NK-92 treated with Interleukin-12 subunit alpha and Interleukin-12 subunit beta, amount 100 ng/mL, for 24 hours (cell line): Measurements from ENCODE around the gene SIAH2.
"Not testable (repeated sequence)": the region's sequence is repeated elsewhere in the genome, so short reads cannot be mapped to it uniquely, and the experiment has no call there.

ENCODE experiments used
- DNase-seq: peaks from one replicate; lab custom pipeline; 2025; lab: John Stamatoyannopoulos, UW

Gene SIAH2

DNA sequence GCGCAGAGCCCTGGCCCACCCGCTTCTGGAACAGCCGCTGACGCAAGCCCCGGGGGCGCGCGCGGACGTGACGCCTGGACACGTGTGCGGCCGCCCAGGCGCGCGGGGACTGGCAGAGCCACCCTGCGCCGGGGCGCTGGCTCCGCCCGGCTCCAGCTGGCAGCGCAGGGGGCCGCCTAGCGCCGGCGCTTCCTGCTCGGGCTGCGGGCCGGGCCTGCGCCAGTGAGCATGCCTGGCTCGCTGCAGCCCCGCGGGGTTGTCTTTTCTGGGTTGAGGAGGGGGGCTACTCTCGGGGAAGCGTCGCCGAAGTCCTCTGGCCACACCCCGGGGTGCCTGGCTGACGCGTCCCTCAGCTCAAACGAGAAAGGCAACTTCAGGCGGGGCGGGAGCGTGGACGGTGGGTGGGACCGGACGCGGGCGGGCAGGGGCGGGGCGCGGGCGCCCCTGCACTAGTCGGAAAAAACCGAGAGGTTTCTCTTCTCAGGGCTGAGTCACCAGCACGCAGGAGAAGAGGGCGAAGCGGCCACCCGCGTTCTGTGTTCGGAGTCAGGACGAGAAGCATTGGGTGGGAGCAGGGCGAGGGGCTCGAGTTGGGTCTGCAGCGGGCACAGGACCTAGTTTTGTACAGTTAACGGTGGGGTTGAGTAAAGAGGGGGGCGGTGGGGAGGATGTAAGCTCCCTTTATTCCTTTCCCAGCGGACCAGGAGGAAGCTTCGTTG is at the start of gene SIAH2:
Gene SIAH2, minus strand, starts transcription at position 48 of the 719 bp plus-strand sequence. CDS start 320 bp downstream, outside the sequence.
- peak; percentile 96 for DNase-seq

DNA sequence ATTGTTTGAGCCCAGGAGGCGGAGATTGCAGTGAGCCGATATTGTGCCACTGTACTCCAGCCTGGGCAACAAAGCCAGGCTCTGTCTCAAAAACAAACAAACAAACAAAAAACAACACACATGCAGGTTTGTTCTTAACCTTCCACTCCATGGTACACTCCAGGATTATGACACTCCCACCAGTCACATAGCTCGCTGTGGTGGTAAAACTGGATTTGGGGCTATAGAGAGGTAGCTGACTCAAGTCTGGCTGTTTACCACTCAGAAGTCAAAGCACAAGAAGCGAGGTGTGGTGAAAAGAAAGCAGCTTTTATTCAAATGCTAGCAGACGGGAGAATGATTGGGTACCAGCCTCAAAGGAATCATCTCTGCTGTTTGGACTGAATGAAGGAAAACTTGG is 49.0 kb upstream of the SIAH2 start:
- DNase-seq = no peak

- DNase-seq = no peak
These were observed 47.7 kb upstream of the SIAH2 start for GRCh38 chr3:150810641-150811040.

GRCh38 chr3:150806185-150806835 is 43.3 kb upstream of the SIAH2 start:
- DNase-seq = no peak

GRCh38 chr3:150805354-150805753 is 42.4 kb upstream of the SIAH2 start:
- DNase-seq = no peak

DNA sequence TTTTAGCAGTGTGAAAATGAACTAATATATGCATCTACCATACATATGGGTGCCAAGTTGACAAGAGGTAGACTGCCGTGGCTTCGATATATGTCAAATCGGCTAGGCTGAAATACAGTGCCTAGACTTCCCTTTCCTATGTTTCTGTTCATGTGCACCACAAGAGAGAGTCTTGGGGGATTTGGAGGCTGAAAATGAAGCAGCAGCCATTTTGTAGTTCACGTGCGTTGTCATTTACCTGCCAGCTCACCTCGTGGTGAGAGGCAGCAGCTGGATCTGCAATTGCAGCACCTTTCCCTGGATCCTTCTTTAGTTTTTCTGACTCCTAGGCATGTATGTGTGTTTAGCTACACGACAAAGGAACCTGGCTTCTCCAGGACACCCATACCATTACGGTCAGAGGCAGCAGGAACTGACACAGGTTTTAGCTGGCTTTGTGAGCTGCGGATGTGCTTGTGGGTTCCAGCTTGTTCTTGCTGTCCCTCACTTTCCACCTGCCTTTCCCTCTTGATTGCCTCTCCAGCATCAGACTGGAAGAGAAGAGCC is 40.5 kb upstream of the SIAH2 start:
- DNase-seq = no peak

GRCh38 chr3:150800722-150801121 is 37.8 kb upstream of the SIAH2 start:
- DNase-seq = no peak

DNA sequence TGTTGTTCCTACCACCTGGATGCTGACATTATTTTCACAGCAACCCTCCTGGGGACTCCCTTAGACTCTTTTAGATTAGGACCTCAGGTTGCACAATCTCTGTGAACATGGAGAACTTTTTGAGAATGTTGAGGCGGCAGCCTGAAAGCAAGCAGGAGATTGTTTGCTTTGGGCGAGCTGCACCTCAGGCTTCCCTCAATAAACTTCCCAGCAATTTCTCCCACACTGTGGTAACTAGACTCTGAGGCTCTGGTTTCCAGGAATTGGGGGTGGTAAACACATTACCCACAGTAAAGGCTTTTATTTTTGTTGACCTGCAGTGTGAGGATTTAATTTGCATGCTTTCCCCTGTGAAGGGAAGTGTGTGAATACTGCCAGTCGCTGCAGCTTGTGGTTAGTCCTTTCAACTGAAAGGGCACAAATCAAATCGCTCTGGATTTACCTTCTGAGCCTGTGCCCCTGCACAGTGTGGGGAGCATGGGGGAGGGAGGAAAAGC is 35.2 kb upstream of the SIAH2 start:
- DNase-seq = no peak

DNA sequence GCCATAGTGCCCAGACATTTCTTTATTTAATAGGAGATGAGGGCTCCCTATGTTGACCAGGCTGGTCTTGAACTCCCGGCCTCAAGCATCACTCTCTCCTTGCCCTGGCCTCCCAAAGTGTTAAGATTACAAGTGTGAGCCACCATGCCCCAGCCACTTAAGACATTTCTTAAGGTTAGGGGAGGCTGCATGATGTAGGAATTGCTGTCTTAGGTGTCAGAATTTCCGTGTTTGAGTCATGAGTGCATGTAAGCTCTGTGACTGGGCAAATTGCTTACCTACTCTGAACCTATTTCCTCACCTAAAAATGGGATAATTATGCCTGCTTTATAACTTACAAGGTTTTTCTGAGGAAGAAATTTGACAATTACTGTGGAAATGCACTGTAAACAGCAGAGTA is 34.2 kb upstream of the SIAH2 start:
- DNase-seq = no peak

- not testable (repeated sequence) for DNase-seq
These were observed 33.6 kb upstream of the SIAH2 start for GRCh38 chr3:150796527-150796926.

DNA sequence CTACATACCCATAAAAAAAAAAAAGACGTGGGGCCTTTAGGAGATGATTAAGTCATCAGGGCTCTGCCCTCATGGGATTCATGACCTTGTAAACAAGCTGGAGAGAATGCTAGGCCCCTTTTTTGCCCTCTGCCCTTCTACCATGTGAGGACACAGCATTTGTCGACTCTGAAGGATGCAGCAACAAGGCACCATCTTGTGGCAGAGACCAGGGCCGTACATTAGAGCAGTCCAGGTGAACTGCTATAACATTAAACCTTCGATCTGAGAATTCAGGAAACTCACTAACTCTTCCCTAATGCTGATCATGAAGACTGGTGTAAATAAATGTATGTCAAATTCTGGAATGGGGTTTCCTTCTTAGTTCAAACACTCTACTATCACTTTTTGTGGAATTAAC is 30.7 kb upstream of the SIAH2 start:
- no peak for DNase-seq

DNA sequence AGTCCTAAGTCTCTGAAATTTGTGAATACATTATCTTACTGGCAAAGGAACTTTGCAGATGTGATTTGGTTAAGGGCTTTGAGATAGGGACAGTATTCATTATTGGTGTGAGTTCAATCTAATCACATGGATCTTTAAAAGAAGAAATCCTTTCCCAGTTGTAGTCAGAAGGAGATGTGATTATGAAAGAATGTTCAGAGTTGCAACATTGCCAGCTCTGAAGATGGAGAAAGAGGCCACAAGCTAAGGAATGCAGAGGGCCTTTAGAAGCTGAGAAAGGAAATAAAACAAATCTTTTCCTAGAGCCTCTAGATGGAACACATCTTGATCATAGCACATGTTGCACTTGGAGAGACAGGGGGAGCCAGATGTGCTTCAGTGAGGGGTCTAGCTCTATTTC is 27.7 kb upstream of the SIAH2 start:
- no peak for DNase-seq

GRCh38 chr3:150789451-150789850 is 26.5 kb upstream of the SIAH2 start:
- DNase-seq = no peak

- peak; percentile 67 for DNase-seq
These were observed 24.9 kb upstream of the SIAH2 start for GRCh38 chr3:150787741-150788370.

DNA sequence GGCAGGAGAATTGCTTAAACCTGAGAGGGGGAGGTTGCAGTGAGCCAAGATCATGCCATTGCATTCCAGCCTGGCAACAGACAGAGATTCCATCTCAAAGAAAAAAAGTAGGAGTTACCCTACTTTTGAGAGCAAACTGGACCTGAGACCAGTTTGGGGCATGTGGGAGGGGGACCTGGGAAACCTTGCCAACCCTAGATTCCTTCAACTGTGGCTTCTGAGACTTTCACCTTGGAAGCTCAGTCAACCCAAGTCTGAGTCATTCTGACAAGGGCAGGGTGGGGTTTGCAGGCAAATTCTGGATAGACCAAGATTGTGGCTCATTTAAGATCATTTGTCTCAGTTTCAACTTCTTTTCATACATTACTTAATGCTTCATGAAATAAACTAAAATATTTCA is 23.8 kb upstream of the SIAH2 start:
- DNase-seq = no peak

DNA sequence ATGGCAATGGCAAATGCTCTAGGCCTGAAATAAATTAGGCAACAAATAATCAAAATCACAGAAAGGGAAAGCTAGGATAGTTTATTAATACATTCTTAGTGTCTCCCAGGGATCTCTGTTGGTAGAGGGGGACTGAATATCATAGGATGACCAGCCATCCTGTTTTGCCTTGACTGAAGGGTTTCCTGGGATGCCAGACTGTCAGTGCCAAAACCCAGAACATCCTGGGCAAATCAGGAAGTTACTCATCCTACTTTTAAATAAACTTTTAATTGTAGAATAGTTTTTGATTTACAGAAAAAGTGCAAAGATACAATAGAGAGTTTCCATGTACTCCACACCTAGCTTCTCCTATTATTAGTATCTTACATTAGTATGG is 21.8 kb upstream of the SIAH2 start:
- no peak for DNase-seq

GRCh38 chr3:150783920-150784746 is 21.2 kb upstream of the SIAH2 start:
- DNase-seq = no peak

DNA sequence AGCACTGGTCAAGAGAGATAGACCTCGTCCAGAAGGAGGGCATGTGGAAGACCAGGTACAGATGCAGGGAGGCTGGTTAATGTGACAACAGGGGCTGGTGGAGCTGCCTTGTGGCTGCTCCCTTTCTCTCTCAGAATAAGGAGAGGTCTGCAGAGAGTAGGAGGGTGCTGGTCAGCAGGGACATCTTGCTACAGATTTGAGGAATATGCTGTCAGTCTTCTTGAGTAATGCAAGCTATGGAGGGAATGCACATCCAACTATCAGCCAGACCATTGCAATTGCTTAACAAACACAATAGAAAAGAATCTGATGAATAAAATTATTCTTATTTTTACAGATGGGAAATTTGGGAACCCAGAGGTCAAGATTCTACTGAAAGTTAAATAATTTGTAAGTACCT is 20.3 kb upstream of the SIAH2 start:
- no peak for DNase-seq

GRCh38 chr3:150779402-150779858 is 16.5 kb upstream of the SIAH2 start:
- DNase-seq = no peak

DNA sequence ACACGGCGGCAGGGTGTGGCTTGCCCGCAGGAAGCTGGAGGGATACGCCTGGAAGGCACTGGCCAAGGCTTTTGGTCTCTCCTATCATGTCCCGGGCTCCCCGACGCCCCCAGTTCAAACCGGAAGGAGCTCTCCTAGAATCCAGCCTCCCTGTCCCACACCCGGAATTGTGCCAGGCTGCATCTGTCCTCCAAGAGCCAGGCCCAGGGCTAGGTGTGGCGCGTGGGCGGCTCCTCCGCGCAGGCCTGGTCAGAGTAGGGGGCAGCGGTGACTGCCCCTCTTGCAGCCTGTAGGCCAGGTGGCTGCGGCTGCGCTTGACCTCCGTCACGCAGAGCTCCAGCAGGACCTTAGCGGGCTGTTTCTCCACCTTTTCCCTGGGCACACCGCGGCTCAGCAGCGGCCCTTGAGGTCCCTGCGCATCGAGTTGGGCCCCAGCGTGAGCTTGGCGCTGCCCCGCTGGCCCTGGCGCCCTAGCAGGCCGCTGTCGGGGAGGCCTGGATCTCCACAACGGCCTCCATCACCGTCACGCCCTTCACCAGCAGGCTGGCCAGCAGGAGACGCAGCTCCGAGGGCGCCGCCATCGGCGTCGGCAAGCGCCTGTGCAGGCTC is 15.9 kb upstream of the SIAH2 start:
- DNase-seq = no peak

DNA sequence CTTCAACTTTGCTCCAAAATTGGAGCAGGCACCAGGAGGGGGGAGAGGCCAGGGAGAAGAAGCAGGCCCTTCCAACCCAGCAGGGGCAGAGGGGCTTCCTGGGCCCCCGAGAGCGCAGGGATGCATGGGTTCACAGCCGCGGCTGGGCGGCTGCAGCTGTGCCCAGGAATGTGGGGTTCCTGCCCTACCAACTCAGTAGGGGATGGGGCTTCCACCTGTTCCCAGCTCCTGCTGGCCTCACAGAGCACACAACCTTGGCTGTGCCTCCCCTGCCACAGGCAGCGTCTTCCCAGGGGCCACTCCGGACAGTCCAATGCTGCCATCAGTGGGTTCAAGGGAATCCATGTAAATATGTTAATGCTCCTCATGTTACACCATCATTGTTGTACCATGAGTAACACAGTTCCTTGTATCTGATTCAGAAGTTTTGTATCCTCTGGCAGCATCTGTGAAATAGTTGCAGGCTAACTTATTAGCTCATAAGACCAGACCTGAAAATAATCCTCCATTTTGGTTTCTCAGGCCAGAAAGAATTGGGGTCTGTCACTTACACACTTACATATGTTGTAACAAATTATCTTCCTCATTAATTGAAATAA is 12.1 kb upstream of the SIAH2 start:
- no peak for DNase-seq
